Effector memory CD8-positive, alpha-beta T cell (primary cell): ENCODE data around the gene GSTA5.
"Not testable (repeated sequence)": the region's sequence is repeated elsewhere in the genome, so short reads cannot be mapped to it uniquely, and the experiment has no call there.

Experiments used
- ATAC-seq: fragments of 150-1000 bp; cut with Tn5 transposase; replicated peaks from 2 replicates; pipeline ENCODE4 v1.10.0; 2021; ENCODE audit warnings: mild to moderate bottlenecking, moderate library complexity
- DNase-seq, 3 experiments: peaks; one replicate each; pipeline ENCODE4 v3.0.0; 2021
- H3K27ac Mint-ChIP-seq, 2 donors: one replicate each; pipeline ENCODE4 v1.8.0; 2022; ENCODE audit warnings: mild to moderate bottlenecking in 2 of 2, mixed read lengths in 2 of 2, moderate library complexity in 2 of 2
- H3K27me3 Mint-ChIP-seq, 2 donors: one replicate each; pipeline ENCODE4 v1.8.0; 2022; ENCODE audit warnings: mixed read lengths in 2 of 2
- H3K36me3 Mint-ChIP-seq: one replicate; pipeline ENCODE4 v1.8.0; 2022; ENCODE audit warnings: mild to moderate bottlenecking, moderate library complexity, mixed read lengths; ENCODE audit not compliant: insufficient read depth
- H3K4me1 Mint-ChIP-seq, 2 donors: one replicate each; pipeline ENCODE4 v1.8.0; 2022; ENCODE audit warnings: low read depth in 2 of 2, mixed read lengths in 2 of 2
- H3K4me3 Mint-ChIP-seq, 2 donors: one replicate each; pipeline ENCODE4 v1.8.0; 2022; ENCODE audit warnings: mild to moderate bottlenecking in 2 of 2, mixed read lengths in 2 of 2, moderate library complexity in 2 of 2
- H3K9me3 Mint-ChIP-seq, 2 donors: one replicate each; pipeline ENCODE4 v1.8.0; 2022; ENCODE audit warnings: mixed read lengths in 2 of 2

Gene GSTA5

DNA sequence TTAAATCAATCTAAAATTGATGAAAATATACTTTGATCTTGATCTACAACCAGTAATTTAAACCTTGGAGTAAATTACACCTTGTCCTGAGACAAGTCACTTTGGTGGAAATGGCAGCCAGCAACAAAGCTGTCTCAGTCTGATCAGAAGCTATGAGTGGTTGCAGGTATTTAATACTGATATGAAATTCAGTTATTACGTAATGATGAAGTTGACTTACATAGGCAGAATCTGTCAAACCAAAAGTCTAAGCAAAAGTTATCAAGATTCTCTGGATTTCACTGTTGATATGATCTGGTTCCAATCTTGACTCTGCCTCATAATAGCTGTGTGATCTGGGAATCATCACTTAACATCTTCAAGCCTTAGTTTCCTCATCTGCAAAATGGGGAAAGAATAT lies 27.6 kb upstream of the GSTA5 start:
- peaks cover 25 to 34% of the 10 kb centered on the region in 2 donors for H3K27me3 Mint-ChIP-seq
- H3K9me3 Mint-ChIP-seq: no peaks in the 10 kb centered on the region
- H3K4me3 Mint-ChIP-seq: no peak overlapping the region
- H3K4me1 Mint-ChIP-seq: no peaks in the 10 kb centered on the region
- ATAC-seq: no peak
- no peak for DNase-seq
- no peaks in the 10 kb centered on the region for H3K36me3 Mint-ChIP-seq
- H3K27ac Mint-ChIP-seq: no peak overlapping the region

DNA sequence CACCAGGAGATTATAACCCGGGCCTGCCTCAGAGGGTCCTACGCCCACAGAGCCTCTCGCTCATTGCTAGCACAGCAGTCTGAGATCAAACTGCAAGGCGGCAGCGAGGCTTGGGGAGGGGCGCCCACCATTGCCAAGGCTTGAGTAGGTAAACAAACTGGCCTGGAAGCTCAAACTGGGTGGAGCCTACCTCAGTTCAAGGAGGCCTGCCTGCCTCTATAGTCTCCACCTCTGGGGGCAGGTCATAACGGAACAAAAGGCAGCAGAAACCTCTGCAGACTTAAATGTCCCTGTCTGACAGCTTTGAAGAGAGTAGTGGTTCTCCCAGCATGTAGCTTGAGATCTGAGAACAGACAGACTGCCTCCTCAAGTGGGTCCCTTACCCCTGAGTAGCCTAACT lies 20.5 kb upstream of the GSTA5 start:
- H3K4me1 Mint-ChIP-seq, ATAC-seq, H3K27ac Mint-ChIP-seq, H3K4me3 Mint-ChIP-seq, H3K36me3 Mint-ChIP-seq, DNase-seq, H3K9me3 Mint-ChIP-seq: not testable (repeated sequence)
- H3K27me3 Mint-ChIP-seq: peaks cover 67 to 95% of the 10 kb centered on the region in 2 donors

DNA sequence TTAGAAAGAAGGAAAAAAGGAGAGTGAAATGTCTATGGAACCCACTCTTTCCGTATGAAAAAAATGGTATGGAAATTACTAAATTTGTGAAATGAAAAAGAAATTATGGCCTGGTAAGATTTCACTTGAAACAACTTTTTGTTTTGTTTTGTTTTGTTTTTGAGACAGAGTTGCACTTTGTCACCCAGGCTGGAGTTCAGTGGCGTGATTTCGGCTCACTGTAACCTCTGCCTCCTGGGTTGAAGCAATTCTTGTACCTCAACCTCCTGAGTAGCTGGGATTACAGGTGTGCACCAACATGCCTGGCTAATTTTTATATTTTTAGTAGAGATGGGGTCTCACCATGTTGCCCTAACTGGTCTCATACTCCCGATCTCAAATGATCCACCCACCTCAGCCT lies 17.8 kb upstream of the GSTA5 start:
- Mint-ChIP-seq H3K27me3 (peaks cover 75 to 99% of the 10 kb centered on the region in 2 donors), H3K9me3 (no peaks in the 10 kb centered on the region), H3K27ac (no peak overlapping the region), H3K4me1 (no peaks in the 10 kb centered on the region), H3K4me3 (no peak overlapping the region), H3K36me3 (no peaks in the 10 kb centered on the region)
- no peak for DNase-seq
- no peak for ATAC-seq

DNA sequence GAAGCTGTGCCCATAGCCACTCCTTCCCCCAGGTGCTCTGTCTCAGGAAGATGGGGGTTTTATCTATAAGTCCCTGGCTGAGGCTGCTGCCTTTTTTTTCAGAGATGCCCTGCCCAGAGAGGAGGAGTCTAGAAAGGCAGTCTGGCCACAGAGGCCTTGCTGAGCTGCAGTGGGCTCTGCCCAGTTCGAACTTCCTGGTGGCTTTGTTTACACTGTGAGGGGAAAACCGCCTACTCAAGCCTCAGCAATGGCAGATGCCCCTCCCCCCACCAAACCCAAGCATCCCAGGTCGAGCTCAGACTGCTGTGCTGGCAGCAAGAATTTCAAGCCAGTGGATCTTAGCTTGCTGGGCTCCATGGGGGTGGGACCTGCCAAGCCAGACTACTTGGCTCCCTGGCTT lies 15.5 kb upstream of the GSTA5 start:
- DNase-seq, H3K4me1 Mint-ChIP-seq, H3K4me3 Mint-ChIP-seq, H3K27ac Mint-ChIP-seq, ATAC-seq, H3K36me3 Mint-ChIP-seq, H3K9me3 Mint-ChIP-seq: not testable (repeated sequence)
- peaks cover 90 to 98% of the 10 kb centered on the region in 2 donors for H3K27me3 Mint-ChIP-seq

DNA sequence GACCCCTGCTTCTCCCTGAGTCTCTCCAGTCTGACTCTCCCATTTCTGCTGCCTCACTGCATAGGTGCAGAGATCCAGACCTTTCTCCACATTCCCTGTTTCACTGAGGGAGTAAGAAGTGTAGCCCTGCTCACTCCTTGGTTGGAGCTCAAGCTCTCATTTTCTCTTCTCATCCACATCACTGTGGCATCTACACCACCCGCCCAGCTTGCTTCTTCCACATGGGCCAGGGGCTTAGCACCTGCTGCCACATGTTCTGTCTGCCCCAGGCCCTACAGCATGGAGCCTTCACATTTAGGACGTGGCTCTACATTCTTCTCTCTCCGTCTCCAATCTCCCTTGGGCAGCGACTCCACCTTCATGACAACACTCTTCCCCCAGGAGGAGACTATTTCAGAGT lies 8.5 kb upstream of the GSTA5 start:
- Mint-ChIP-seq H3K36me3 (peaks cover 2% of the 10 kb centered on the region), H3K4me3 (no peak overlapping the region), H3K27ac (peak overlapping the region in 1 of 2 donors; percentile 3), H3K27me3 (peaks cover 63 to 73% of the 10 kb centered on the region in 2 donors), H3K9me3 (no peaks in the 10 kb centered on the region), H3K4me1 (no peaks in the 10 kb centered on the region)
- no peak for ATAC-seq
- no peak for DNase-seq

DNA sequence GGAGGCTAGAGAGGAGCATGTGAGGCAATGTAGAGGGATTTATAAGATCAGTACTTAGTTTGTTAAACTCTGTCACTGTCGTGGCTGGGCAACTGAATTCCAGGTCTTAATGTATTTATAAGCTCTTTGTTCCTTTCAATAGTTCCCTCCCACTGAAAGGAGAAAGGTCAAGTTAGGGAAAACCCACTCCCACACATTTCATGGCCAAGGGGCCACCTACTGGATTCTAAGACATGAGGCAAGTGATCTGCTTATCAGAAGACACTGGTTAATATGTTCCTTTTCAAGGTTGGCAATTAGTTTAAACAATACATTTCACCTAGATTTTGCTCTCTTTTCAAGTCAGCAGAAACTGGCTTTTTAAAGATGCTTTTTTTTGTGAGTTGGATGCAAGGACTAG lies 5.4 kb upstream of the GSTA5 start:
- DNase-seq: no peak
- no peaks in the 10 kb centered on the region for H3K9me3 Mint-ChIP-seq
- no peak overlapping the region for H3K27ac Mint-ChIP-seq

DNA sequence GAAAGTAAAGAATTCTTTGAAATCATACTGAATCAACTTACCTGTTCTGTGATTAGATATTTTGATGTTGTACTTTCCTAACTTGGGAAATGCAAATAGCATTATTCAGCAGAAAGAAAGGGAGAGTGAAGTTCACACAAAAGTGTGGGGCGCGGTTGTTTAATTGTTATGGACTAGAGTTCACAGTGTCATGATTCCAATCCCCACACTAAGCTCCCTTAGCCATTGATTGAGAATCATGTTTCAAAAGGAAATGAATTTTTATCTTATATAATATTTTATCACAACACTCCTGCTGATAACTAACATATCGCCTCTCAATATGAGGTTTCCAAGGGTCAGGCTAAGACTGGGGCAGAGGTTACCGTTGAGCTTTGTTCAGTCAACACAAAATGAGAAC lies 3.0 kb upstream of the GSTA5 start:
- ATAC-seq: no peak
- H3K27me3 Mint-ChIP-seq: peaks cover 20 to 33% of the 10 kb centered on the region in 2 donors

More for the DNA sequence above, 5.4 kb upstream of the GSTA5 start:
- Mint-ChIP-seq H3K36me3 (peaks cover 6% of the 10 kb centered on the region), H3K27me3 (peaks cover 32 to 42% of the 10 kb centered on the region in 2 donors), H3K4me3 (no peak overlapping the region), H3K4me1 (no peaks in the 10 kb centered on the region)
- ATAC-seq: no peak

DNA sequence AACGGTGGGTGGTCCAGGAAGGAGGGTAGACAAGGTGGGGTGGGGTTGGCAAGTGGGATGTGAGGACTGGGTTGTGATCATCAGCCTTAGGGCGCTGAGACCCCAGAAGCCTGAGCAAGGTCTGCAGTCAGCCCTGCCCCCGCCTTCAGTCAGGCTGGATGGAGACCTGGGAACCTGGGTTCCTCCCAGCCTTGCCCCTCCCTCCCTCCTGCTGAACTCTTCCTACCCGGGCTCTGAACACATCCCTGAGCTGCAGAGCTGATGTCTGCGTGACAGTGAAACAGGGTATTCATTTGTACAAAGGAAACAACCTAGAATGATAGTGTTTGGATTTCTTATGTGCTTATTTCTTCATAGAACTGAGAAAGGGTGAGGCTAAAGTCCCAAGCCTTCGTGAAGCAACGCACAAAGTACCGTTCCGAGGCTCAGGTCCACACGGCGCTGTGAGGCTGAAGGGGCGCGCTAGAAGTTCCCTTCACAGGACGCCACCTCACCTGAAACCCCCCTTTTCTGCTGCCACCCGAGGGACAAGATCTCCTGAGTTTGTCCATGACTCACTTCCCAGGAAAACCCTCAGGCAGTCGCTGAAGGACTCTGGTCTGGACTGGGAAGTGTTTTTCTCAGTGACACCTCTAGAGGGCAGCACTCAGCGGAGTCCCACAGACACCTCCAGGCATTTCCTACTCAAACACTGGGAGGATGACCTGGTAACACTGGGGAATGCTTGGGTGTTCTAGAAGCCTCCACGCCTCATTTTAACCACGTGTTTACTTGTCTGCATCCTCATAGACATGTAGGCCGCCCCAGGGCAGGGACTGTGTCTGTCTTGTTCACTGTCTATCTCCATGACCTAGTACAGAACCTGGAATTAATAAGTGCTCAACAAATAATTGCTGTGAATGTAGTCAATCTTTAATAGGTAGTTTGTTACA lies 1.2 kb downstream of the GSTA5 start:
- Mint-ChIP-seq H3K9me3 (no peaks in the 10 kb centered on the region), H3K27me3 (peaks cover 29 to 44% of the 10 kb centered on the region in 2 donors), H3K4me3 (no peak overlapping the region), H3K36me3 (peaks cover 3% of the 10 kb centered on the region), H3K4me1 (no peaks in the 10 kb centered on the region), H3K27ac (no peak overlapping the region)
- DNase-seq (peak; percentile 28 to 35 (median 33)), ATAC-seq (peak; percentile 73)

More for the DNA sequence above, 3.0 kb upstream of the GSTA5 start:
- DNase-seq: no peak
- Mint-ChIP-seq H3K4me1 (no peaks in the 10 kb centered on the region), H3K27ac (no peak overlapping the region), H3K36me3 (peaks cover 6% of the 10 kb centered on the region), H3K4me3 (no peak overlapping the region), H3K9me3 (no peaks in the 10 kb centered on the region)

DNA sequence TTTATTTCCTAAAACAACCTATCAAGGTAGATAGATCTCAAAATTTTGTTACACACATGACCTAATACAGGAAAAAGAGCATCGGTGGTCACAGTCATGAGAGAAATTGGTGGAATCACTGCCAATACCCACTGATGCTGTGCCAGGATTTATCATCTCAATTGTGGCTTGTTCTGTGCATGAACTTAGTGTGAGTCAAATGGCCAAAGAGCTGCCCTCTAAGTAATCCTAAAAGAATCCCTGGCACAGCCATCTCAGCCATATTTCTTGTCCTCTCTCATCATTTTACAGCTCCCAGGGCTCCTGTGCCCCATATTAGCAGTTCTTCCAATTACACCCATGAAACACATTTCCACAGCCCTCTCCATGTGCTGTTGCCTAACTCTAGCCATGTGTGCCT lies 6.1 kb downstream of the GSTA5 start:
- Mint-ChIP-seq H3K36me3 (peaks cover 2% of the 10 kb centered on the region), H3K4me1 (no peaks in the 10 kb centered on the region), H3K27me3 (peaks cover 34 to 82% of the 10 kb centered on the region in 2 donors), H3K9me3 (no peaks in the 10 kb centered on the region), H3K4me3 (no peak overlapping the region), H3K27ac (no peak overlapping the region)
- DNase-seq (no peak), ATAC-seq (no peak)

DNA sequence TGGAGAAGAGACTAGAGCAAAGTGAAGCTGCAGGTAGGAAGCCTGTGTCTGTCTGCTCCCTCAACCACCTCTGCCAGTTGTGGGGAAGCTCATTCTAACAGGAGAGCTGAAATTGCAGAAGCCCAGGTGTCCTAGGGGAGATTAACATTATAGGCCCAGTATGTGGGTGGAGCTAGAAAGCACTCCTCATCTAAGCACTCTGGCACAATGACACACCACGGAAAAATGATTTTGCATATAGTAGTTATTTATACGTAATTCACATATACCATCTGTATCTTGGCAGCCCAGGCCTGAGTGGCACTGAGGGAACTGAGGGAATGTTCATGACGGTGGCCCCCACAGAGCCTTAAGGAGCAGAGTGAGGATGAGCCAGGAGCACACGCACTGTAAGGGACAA lies 9.7 kb downstream of the GSTA5 start:
- not testable (repeated sequence) for H3K9me3 Mint-ChIP-seq, H3K4me3 Mint-ChIP-seq, H3K36me3 Mint-ChIP-seq, ATAC-seq, H3K4me1 Mint-ChIP-seq, H3K27ac Mint-ChIP-seq, DNase-seq
- H3K27me3 Mint-ChIP-seq: peaks cover 21 to 80% of the 10 kb centered on the region in 2 donors

DNA sequence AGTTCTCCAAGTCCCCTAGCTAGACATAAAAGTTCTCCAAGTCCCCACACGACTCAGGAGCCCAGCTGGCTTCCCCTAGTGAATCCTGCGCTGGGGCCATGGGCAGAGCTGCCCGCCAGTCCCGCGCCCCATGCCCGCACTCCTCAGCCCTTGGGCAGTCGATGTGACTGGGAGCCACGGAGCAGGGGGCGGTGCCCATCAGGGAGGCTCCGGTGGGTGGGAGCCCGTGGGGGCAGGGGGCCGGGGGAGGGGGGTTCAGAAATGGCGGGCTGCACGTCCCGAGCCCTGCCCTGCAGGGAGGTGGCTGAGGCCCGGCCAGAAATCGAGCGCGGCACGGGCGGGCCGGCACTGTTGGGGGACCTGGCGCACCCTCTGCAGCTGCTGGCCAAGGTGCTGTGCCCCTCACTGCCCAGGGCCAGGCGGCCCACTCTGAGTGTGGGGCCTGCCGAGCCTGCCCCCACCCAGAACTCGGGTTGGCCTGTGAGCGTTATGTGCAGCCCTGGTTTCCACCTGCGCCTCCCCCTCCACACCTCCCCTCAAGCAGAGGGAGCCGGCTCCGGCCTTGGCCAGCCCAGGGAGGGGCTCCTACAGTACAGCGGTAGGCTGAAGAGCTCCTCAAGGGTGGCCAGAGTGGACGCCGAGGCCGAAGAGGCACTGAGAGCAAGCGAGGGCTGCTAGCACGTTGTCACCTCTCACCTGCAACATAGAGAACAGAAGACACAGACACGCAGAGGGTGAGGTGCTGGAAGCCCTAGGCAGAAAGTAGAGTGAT lies 11.4 kb downstream of the GSTA5 start:
- no peak overlapping the region for H3K27ac Mint-ChIP-seq
- H3K27me3 Mint-ChIP-seq: peaks cover 15 to 80% of the 10 kb centered on the region in 2 donors
- DNase-seq: no peak
- H3K36me3 Mint-ChIP-seq: peaks cover 2% of the 10 kb centered on the region
- no peaks in the 10 kb centered on the region for H3K4me1 Mint-ChIP-seq
- ATAC-seq: no peak
- H3K4me3 Mint-ChIP-seq: no peak overlapping the region
- H3K9me3 Mint-ChIP-seq: no peaks in the 10 kb centered on the region

DNA sequence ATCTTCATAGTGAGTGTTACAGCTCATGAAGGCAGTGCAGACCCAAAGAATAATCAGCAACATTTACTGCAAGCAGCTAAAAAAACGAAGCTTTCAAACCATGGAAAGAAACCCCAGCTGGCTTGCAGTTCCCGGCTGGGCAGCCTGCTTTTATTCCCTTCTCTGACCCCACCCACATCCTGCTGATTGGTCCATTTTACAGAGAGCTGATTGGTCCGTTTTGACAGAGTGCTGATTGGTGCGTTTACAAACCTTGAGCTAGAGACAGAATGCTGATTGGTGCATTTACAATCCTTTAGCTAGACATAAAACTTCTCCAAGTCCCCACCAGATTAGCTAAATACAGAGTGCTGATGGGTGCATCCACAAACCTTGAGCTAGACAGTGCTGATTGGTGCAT lies 12.0 kb downstream of the GSTA5 start:
- not testable (repeated sequence) for ATAC-seq, H3K4me1 Mint-ChIP-seq, H3K9me3 Mint-ChIP-seq, DNase-seq, H3K4me3 Mint-ChIP-seq, H3K27ac Mint-ChIP-seq, H3K36me3 Mint-ChIP-seq
- H3K27me3 Mint-ChIP-seq: peaks cover 15 to 77% of the 10 kb centered on the region in 2 donors

DNA sequence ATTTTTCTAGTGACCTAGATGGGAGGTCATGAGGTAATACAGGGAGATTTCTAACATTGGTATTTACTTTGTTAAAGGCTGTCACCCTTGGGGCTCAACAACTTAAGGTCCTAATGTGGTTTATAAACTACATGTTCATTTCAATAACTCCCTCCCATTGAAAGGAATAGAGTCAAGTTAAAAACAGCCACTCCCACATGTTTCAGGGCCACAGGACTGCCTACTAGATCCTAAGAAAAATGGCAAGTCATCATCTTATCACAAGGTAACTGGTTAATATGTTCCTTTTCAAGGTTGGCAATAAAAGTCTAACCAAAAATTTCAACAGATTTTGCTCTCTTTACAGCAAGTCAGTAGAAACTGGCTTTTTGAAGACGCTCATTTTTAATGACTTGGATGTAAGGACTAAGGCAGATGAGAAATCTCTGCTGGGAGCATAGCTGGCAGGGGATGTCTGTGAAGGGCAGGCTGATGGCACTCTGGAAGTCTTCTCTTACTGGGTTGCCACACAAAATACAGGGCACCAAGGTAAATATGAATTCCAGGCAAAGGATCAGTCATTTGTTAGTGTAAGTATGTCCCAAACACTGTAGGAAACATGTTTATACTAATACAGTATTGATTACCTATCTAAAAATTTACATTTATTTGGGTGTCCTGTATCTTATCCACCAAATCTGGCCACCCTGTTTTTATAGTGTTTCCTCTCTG lies 13.4 kb downstream of the GSTA5 start:
- not testable (repeated sequence) for DNase-seq, H3K4me3 Mint-ChIP-seq, H3K27ac Mint-ChIP-seq, H3K9me3 Mint-ChIP-seq, H3K36me3 Mint-ChIP-seq, H3K4me1 Mint-ChIP-seq, ATAC-seq
- H3K27me3 Mint-ChIP-seq: peaks cover 13 to 64% of the 10 kb centered on the region in 2 donors
